SU-DHL-6 (cell line): Measurements from ENCODE around the gene STYXL2.

Experiments
- H2AFZ ChIP-seq: fragments of 200-600 bp; sonication (generic); 2 replicates; pipeline ENCODE4 v1.6.1; 2014; ENCODE audit warnings: low read depth, mild to moderate bottlenecking, moderate library complexity, mixed read lengths, antibody characterized with exemption, low read length; ENCODE audit not compliant: severe bottlenecking
- H3F3A ChIP-seq: fragments of 200-600 bp; shearing (Covaris generic); 2 replicates; pipeline ENCODE4 v1.6.0; 2016; ENCODE audit warnings: antibody characterized with exemption, mild to moderate bottlenecking; ENCODE audit not compliant: insufficient read depth
- H3K27ac ChIP-seq: fragments of 200-600 bp; sonication (generic); 2 replicates; pipeline ENCODE4 v1.5.1; 2016; ENCODE audit warnings: low read depth, mild to moderate bottlenecking, low read length, moderate library complexity, mixed read lengths
- H3K27me3 ChIP-seq: fragments of 200-600 bp; sonication (generic), shearing (Covaris generic); 2 replicates; pipeline ENCODE4 v1.6.0; 2014; ENCODE audit warnings: mild to moderate bottlenecking, low read length
- H3K36me3 ChIP-seq: fragments of 200-600 bp; sonication (generic); 2 replicates; pipeline ENCODE4 v1.6.1; 2014; ENCODE audit warnings: mild to moderate bottlenecking, low read length, mixed read lengths
- H3K4me2 ChIP-seq: fragments of 300-600, 200-600 bp; shearing (Covaris generic), sonication (generic); 2 replicates; pipeline ENCODE4 v1.6.0; 2014; ENCODE audit warnings: low read length, low read depth, mild to moderate bottlenecking; ENCODE audit not compliant: poor library complexity, severe bottlenecking
- H3K4me3 ChIP-seq: fragments of 200-600 bp; sonication (generic); 2 replicates; pipeline ENCODE4 v1.5.1; 2014; ENCODE audit warnings: antibody characterized with exemption, low read length, mild to moderate bottlenecking, mixed read lengths; ENCODE audit not compliant: insufficient read depth, poor library complexity, severe bottlenecking
- H3K79me2 ChIP-seq: fragments of 200-600 bp; sonication (generic); 2 replicates; pipeline ENCODE4 v1.6.1; 2014; ENCODE audit warnings: mild to moderate bottlenecking, low read length, moderate library complexity; ENCODE audit not compliant: insufficient read depth
- H3K9ac ChIP-seq: fragments of 200-600 bp; sonication (generic); 2 replicates; pipeline ENCODE4 v1.7.0; 2014; ENCODE audit warnings: mild to moderate bottlenecking, low read length
- H3K9me2 ChIP-seq: fragments of 200-600 bp; sonication (generic); replicated peaks from 2 replicates; pipeline ENCODE4 v1.6.1; 2014; ENCODE audit warnings: low read length; ENCODE audit not compliant: insufficient read depth
- H3K9me3 ChIP-seq: fragments of 200-600 bp; sonication (generic); 2 replicates; pipeline ENCODE4 v1.6.1; 2014; ENCODE audit warnings: low read length, mixed read lengths; ENCODE audit not compliant: insufficient read depth
- H4K20me1 ChIP-seq: fragments of 200-600 bp; sonication (generic); 2 replicates; pipeline ENCODE4 v1.6.1; 2014; ENCODE audit warnings: low read depth, mild to moderate bottlenecking, antibody characterized with exemption, low read length, moderate library complexity, mixed read lengths
- EZH2phosphoT487 ChIP-seq: fragments of 200-600 bp; sonication (generic), shearing (Covaris generic); conservative IDR thresholded peaks from 2 replicates; pipeline ENCODE4 v1.6.1; 2018; ENCODE audit warnings: mild to moderate bottlenecking, antibody characterized with exemption, low read length, moderate library complexity, mixed read lengths
- TF ChIP-seq, protein P1 (sequence below): fragments of 200-600 bp; sonication (generic); IDR thresholded peaks from one replicate; pipeline ENCODE4 v1.5.1; 2017; ENCODE audit warnings: antibody characterized with exemption, mild to moderate bottlenecking, low read length, moderate library complexity; ENCODE audit not compliant: insufficient read depth, poor library complexity, severe bottlenecking

Gene STYXL2

DNA sequence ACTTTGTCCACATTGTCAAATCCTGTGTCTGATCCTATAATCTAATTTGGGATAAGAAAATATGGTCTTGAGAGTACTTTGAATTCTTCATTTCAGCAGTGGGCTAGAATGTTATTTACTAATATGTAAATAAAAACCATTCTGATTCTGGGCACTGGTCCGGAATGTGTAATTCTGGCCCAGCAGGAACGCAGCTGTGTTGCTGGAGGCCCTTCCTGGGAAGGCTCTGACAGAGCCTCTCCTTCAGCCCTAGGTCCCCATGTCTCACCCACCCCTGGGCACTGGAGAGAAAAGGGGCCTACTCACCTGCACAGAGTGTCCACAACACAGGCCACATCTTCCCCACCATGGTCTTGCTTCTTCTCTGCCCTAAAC is 3.9 kb upstream of the STYXL2 start:
- no peak overlapping the region for H3K4me3 ChIP-seq
- H3K79me2 ChIP-seq = no peaks in the 10 kb centered on the region
- no peaks in the 10 kb centered on the region for H3F3A ChIP-seq

DNA sequence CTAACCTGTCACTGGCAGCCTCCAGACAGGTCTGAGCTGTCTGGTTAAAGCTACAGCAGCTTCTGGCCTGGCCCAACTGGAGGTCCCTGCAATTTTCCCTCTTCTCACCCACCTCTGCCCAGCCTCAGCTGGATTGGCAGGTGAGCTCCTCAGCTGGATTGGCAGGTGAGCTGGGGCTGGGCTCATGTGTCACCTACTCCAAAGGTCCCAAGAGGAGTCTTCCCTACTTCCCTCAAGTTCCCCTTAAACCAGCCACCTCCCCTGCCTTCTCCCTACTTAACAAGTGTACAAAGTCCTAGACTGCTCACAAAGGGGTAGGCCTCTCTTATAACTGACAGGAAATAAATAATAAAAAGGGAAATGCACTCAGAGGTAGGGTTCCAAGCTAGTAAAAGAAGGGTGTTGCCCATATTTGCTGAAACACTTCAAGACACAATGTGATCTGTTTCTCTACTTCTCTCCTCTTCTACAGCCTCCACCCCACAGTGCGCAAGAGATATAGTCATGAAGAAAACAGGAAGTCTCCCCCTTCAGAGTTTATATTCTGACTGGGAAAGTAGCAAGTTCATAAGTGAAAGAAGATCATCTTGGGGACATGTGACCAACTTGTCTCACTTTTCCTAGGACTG is 3.4 kb upstream of the STYXL2 start, which contains the start of gene GPA33:
TSS of gene GPA33 (minus strand) at position 64 of the 629 bp plus-strand sequence. CDS start 90 bp downstream, outside the sequence.
- H3K9me2 ChIP-seq = no peaks in the 10 kb centered on the region
- no peaks in the 10 kb centered on the region for H4K20me1 ChIP-seq
- no peak within 1 kb of the TSS for H3K4me3 ChIP-seq
- no peak for TF ChIP-seq EZH2phosphoT487
- TF ChIP-seq, protein P1, sequence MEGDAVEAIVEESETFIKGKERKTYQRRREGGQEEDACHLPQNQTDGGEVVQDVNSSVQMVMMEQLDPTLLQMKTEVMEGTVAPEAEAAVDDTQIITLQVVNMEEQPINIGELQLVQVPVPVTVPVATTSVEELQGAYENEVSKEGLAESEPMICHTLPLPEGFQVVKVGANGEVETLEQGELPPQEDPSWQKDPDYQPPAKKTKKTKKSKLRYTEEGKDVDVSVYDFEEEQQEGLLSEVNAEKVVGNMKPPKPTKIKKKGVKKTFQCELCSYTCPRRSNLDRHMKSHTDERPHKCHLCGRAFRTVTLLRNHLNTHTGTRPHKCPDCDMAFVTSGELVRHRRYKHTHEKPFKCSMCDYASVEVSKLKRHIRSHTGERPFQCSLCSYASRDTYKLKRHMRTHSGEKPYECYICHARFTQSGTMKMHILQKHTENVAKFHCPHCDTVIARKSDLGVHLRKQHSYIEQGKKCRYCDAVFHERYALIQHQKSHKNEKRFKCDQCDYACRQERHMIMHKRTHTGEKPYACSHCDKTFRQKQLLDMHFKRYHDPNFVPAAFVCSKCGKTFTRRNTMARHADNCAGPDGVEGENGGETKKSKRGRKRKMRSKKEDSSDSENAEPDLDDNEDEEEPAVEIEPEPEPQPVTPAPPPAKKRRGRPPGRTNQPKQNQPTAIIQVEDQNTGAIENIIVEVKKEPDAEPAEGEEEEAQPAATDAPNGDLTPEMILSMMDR = no peak
- no peaks in the 10 kb centered on the region for H3K36me3 ChIP-seq
- no peaks in the 10 kb centered on the region for H3K27me3 ChIP-seq
- H3F3A ChIP-seq = no peaks in the 10 kb centered on the region
- H3K9me3 ChIP-seq = no peaks in the 10 kb centered on the region
- no peak within 1 kb of the TSS for H3K4me2 ChIP-seq
- H2AFZ ChIP-seq = no peak within 1 kb of the TSS
- H3K79me2 ChIP-seq = no peaks in the 10 kb centered on the region
- no peak within 1 kb of the TSS for H3K9ac ChIP-seq
- no peak within 1 kb of the TSS for H3K27ac ChIP-seq

More for the DNA sequence above, 3.9 kb upstream of the STYXL2 start:
- Histone ChIP-seq H3K9me3 (no peaks in the 10 kb centered on the region), H3K36me3 (no peaks in the 10 kb centered on the region), H3K4me2 (no peak overlapping the region), H4K20me1 (no peaks in the 10 kb centered on the region), H3K9me2 (no peaks in the 10 kb centered on the region), H2AFZ (no peak overlapping the region), H3K27ac (no peak overlapping the region), H3K9ac (no peak overlapping the region), H3K27me3 (no peaks in the 10 kb centered on the region)
- TF ChIP-seq EZH2phosphoT487 = no peak
- TF ChIP-seq, protein P1 = no peak

DNA sequence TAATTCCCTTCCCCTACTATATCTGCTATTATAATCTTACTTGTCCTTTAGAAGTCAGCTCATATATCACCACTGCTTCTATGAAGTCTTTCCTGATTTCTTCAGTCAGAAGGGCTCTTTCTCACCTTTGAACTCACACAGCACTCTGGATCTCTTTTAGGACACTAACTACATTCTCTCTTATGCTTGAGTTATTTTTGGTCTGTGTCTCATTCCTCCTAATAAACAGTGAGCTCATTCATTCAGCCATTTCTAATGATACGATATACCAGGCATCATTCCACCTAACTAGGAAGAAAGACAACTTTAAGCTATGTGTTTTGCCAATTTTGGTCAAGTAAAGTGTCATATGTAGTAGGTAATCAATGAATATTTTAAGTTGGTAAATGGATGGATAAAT is 1.2 kb upstream of the STYXL2 start:
- Histone ChIP-seq H3F3A (no peaks in the 10 kb centered on the region), H4K20me1 (no peaks in the 10 kb centered on the region), H3K27ac (no peak overlapping the region), H3K4me2 (no peak overlapping the region), H3K9me3 (no peaks in the 10 kb centered on the region), H3K4me3 (no peak overlapping the region), H3K36me3 (no peaks in the 10 kb centered on the region), H3K27me3 (no peaks in the 10 kb centered on the region), H3K9ac (no peak overlapping the region), H3K9me2 (no peaks in the 10 kb centered on the region), H2AFZ (no peak overlapping the region), H3K79me2 (no peaks in the 10 kb centered on the region)
- no peak for TF ChIP-seq EZH2phosphoT487
- TF ChIP-seq, protein P1 = no peak
